IMR-90 (cell line): ENCODE results near the gene DOCK4. TPM values are rescaled to one million over a fixed set of nuclear protein-coding genes. Genes with fewer than 3 reads are reported as not detected.

ENCODE experiments used
- ATAC-seq: fragments of 200-7000 bp; cut with Tn5 transposase; 2 replicates; pipeline ENCODE4 v1.9.1; 2020; ENCODE audit warnings: low read depth, mild to moderate bottlenecking, moderate library complexity
- BruUV-seq: library from RNA; stranded (reverse); fragments of 400-500 nt; replicated peaks from 2 replicates; lab custom pipeline; 2021; lab: Mats Ljungman, UMichigan
- CTCF ChIA-PET: fragments of 300-600 bp; formaldehyde crosslinking; extraction: SDS; loops from one replicate; lab custom pipeline; 2021; ENCODE audit warnings: antibody characterized with exemption; lab: Yijun Ruan, JAX
- POLR2A ChIA-PET: fragments of 300-600 bp; sonication (Branson Sonifier 250); formaldehyde crosslinking; loops from one replicate; lab custom pipeline; 2022; ENCODE audit warnings: antibody characterized with exemption; ENCODE audit not compliant: unreplicated experiment; lab: Charles Lee
- DNase-seq: peaks from one replicate; pipeline ENCODE4 v3.0.0; 2013
- H2AFZ ChIP-seq: replicated peaks from 2 replicates; pipeline ENCODE3; 2013; ENCODE audit warnings: low read length, mild to moderate bottlenecking; ENCODE audit not compliant: poor library complexity
- H2AK5ac ChIP-seq: 2 replicates; pipeline ENCODE4 v1.6.1; 2013; ENCODE audit warnings: low read depth, low read length, inconsistent platforms
- H2AK9ac ChIP-seq: replicated peaks from 2 replicates; pipeline ENCODE3; 2013; ENCODE audit warnings: mild to moderate bottlenecking, low read depth, low read length, moderate library complexity; ENCODE audit not compliant: poor library complexity
- H2BK120ac ChIP-seq: 2 replicates; pipeline ENCODE4 v1.6.1; 2013; ENCODE audit warnings: low read depth, low read length, inconsistent platforms
- H2BK15ac ChIP-seq: 3 replicates; pipeline ENCODE4 v1.6.1; 2013; ENCODE audit warnings: low read depth, low read length, inconsistent platforms
- H2BK20ac ChIP-seq: 2 replicates; pipeline ENCODE4 v1.6.1; 2013; ENCODE audit warnings: low read depth, mild to moderate bottlenecking, inconsistent platforms, low read length, moderate library complexity
- H2BK5ac ChIP-seq: 2 replicates; pipeline ENCODE4 v1.6.1; 2013; ENCODE audit warnings: mild to moderate bottlenecking, low read depth, low read length, inconsistent platforms; ENCODE audit not compliant: poor library complexity, severe bottlenecking
- H3K14ac ChIP-seq: replicated peaks from 2 replicates; pipeline ENCODE4 v1.6.1; 2013; ENCODE audit warnings: low read depth, low read length, inconsistent platforms
- H3K18ac ChIP-seq: 2 replicates; pipeline ENCODE4 v1.6.1; 2013; ENCODE audit warnings: low read depth, low read length, control low read depth
- H3K23ac ChIP-seq: 2 replicates; pipeline ENCODE4 v1.6.1; 2013; ENCODE audit warnings: low read depth, low read length, inconsistent platforms
- H3K27ac ChIP-seq: 2 replicates; pipeline ENCODE4 v1.5.1; 2013; ENCODE audit warnings: mild to moderate bottlenecking, control low read depth, low read length; ENCODE audit not compliant: insufficient read depth
- H3K27me3 ChIP-seq: 2 replicates; pipeline ENCODE4 v1.6.1; 2013; ENCODE audit warnings: low read length; ENCODE audit not compliant: control insufficient read depth, insufficient read depth
- H3K36me3 ChIP-seq: 2 replicates; pipeline ENCODE4 v1.6.1; 2013; ENCODE audit warnings: low read length, mixed read lengths; ENCODE audit not compliant: control insufficient read depth, insufficient read depth
- H3K4ac ChIP-seq: 2 replicates; pipeline ENCODE4 v1.6.1; 2013; ENCODE audit warnings: low read depth, low read length, inconsistent platforms
- H3K4me1 ChIP-seq: 2 replicates; pipeline ENCODE4 v1.6.1; 2013; ENCODE audit warnings: low read length, mixed read lengths; ENCODE audit not compliant: control insufficient read depth, insufficient read depth
- H3K4me2 ChIP-seq: 2 replicates; pipeline ENCODE4 v1.6.1; 2013; ENCODE audit warnings: low read depth, mild to moderate bottlenecking, control low read depth, low read length, moderate library complexity
- H3K4me3 ChIP-seq: 2 replicates; pipeline ENCODE4 v1.5.1; 2013; ENCODE audit warnings: low read depth, mild to moderate bottlenecking, control low read depth, low read length, moderate library complexity; ENCODE audit not compliant: insufficient read depth
- H3K56ac ChIP-seq: 2 replicates; pipeline ENCODE4 v1.6.1; 2013; ENCODE audit warnings: low read length, inconsistent platforms; ENCODE audit not compliant: insufficient read depth; ENCODE audit errors: extremely low read depth
- H3K79me1 ChIP-seq, 2 experiments: 2 replicates each; pipeline ENCODE4 v1.6.1; 2013; ENCODE audit warnings: low read length in 2 of 2, inconsistent platforms in 1 of 2, low read depth in 1 of 2
- H3K9ac ChIP-seq: 2 replicates; pipeline ENCODE4 v1.6.1; 2013; ENCODE audit warnings: low read depth, low read length, control low read depth
- H3K9me1 ChIP-seq: 2 replicates; pipeline ENCODE4 v1.6.1; 2013; ENCODE audit warnings: low read length, inconsistent platforms; ENCODE audit not compliant: insufficient read depth
- H3K9me3 ChIP-seq: 2 replicates; pipeline ENCODE4 v1.6.1; 2013; ENCODE audit warnings: low read length; ENCODE audit not compliant: control insufficient read depth, insufficient read depth
- H4K20me1 ChIP-seq: 2 replicates; pipeline ENCODE4 v1.6.1; 2013; ENCODE audit warnings: low read length, inconsistent platforms; ENCODE audit not compliant: insufficient read depth
- H4K5ac ChIP-seq: 2 replicates; pipeline ENCODE4 v1.6.1; 2013; ENCODE audit warnings: mild to moderate bottlenecking, low read depth, low read length, control low read depth
- H4K8ac ChIP-seq, 2 experiments: 2 replicates each; pipeline ENCODE4 v1.6.1; 2013; ENCODE audit warnings: low read depth in 2 of 2, low read length in 2 of 2, control low read depth in 1 of 2, inconsistent platforms in 1 of 2
- H4K91ac ChIP-seq: 2 replicates; pipeline ENCODE4 v1.6.1; 2013; ENCODE audit warnings: low read depth, low read length, inconsistent platforms; ENCODE audit not compliant: insufficient read depth
- BHLHE40 ChIP-seq: fragments of 150-350 bp; IDR thresholded peaks from 2 replicates; pipeline ENCODE4 v1.6.1; 2016; ENCODE audit warnings: mild to moderate bottlenecking, low read depth, low read length
- CEBPB ChIP-seq: IDR thresholded peaks from 2 replicates; pipeline ENCODE4 v1.6.1; 2012; ENCODE audit warnings: low read depth, low read length, improper control_type of control experiment
- CHD1 ChIP-seq: IDR thresholded peaks from 2 replicates; pipeline ENCODE4 v1.6.1; 2012; ENCODE audit warnings: low read depth, low read length, improper control_type of control experiment
- CTCF ChIP-seq: conservative IDR thresholded peaks from 2 replicates; pipeline ENCODE4 v1.5.1; 2012; ENCODE audit warnings: mild to moderate bottlenecking, low read depth, low read length, improper control_type of control experiment
- ELK1 ChIP-seq: fragments of 150-350 bp; IDR thresholded peaks from 2 replicates; pipeline ENCODE4 v1.6.1; 2016; ENCODE audit warnings: low read depth, mild to moderate bottlenecking, low read length, moderate library complexity, borderline replicate concordance
- MAFK ChIP-seq: IDR thresholded peaks from 2 replicates; pipeline ENCODE4 v1.6.1; 2012; ENCODE audit warnings: low read depth, low read length, improper control_type of control experiment
- MAZ ChIP-seq: IDR thresholded peaks from 2 replicates; pipeline ENCODE4 v1.6.1; 2012; ENCODE audit warnings: low read depth, mild to moderate bottlenecking, low read length, improper control_type of control experiment, moderate library complexity, borderline replicate concordance
- MXI1 ChIP-seq: IDR thresholded peaks from 2 replicates; pipeline ENCODE4 v1.6.1; 2012; ENCODE audit warnings: low read depth, mild to moderate bottlenecking, low read length, moderate library complexity, borderline replicate concordance
- POLR2A ChIP-seq: IDR thresholded peaks from 2 replicates; pipeline ENCODE4 v1.6.1; 2012; ENCODE audit warnings: mild to moderate bottlenecking, low read depth, low read length
- RAD21 ChIP-seq: IDR thresholded peaks from 2 replicates; pipeline ENCODE4 v1.6.1; 2012; ENCODE audit warnings: low read length, improper control_type of control experiment
- WGBS, 2 experiments: methylation state at CpG; one replicate each; pipeline versions ENCODE4 v1.1.5 to v1.1.7; 2013; ENCODE audit warnings: missing lambda C conversion rate in 2 of 2; ENCODE audit not compliant: insufficient read length in 1 of 2; ENCODE audit errors: extremely low coverage in 2 of 2; 5-methylcytosine and 5-hydroxymethylcytosine counted together
- dilution Hi-C: fragments of 300-500 bp; cut with HindIII; formaldehyde crosslinking; loops from one replicate; pipeline ENCODE4 v1.14.3; 2018; ENCODE audit warnings: low sequenced_read_pairs; ENCODE audit not compliant: unreplicated experiment
- in situ Hi-C: fragments of 300-500 bp; cut with MboI; formaldehyde crosslinking; loops from 3 replicates; pipeline ENCODE4 v1.14.3; 2019; ENCODE audit warnings: low sequenced_read_pairs, inconsistent platforms, mixed read lengths
- intact Hi-C: fragments of 100-400 bp; cut with micrococcal nuclease; formaldehyde crosslinking; loops from 2 replicates; pipeline ENCODE4 v1.10.0; 2022
- polyA plus RNA-seq, 3 experiments: library from polyadenylated mRNA; depleted of rRNA; stranded (reverse); fragments of >200 nt; gene quantifications; 2 replicates each; pipeline ENCODE4 v1.2.3, GENCODE V29; 2012; ENCODE audit warnings: low replicate concordance in 1 of 3
- total RNA-seq: library from RNA; depleted of rRNA; stranded (reverse); fragments of >200 nt; gene quantifications from 2 replicates; pipeline ENCODE4 v1.2.3, GENCODE V29; 2012

Gene DOCK4
- total and polyA plus RNA-seq, 2 of the 4 experiments (the other 2 are of a cell fraction): 4.4 to 12.2 TPM

GRCh38 chr7:112162784-112163506 lies 43.3 kb downstream of the DOCK4 start:
- H2AK5ac ChIP-seq: no peak overlapping the region
- H2BK15ac ChIP-seq: 0 out of 3 replicates have a peak overlapping the region, but pooled peaks have one; percentile 43
- H3K9ac ChIP-seq: no peak overlapping the region
- no peak overlapping the region for H3K18ac ChIP-seq
- no peak overlapping the region for H3K4me3 ChIP-seq
- H3K4me1 ChIP-seq: peaks cover 6% of the 10 kb centered on the region
- dilution Hi-C loops: no loop called here
- no peak overlapping the region for H2BK5ac ChIP-seq
- no peaks in the 10 kb centered on the region for H3K9me3 ChIP-seq
- H3K9me1 ChIP-seq: peaks cover 12% of the 10 kb centered on the region
- H3K36me3 ChIP-seq: no peaks in the 10 kb centered on the region
- no peak overlapping the region for H2AK9ac ChIP-seq
- H4K5ac ChIP-seq: no peak overlapping the region; the same call in 1 of the 2 replicates
- no peak overlapping the region for H3K56ac ChIP-seq
- DNase-seq: no peak
- H3K4ac ChIP-seq: peak overlapping the region; percentile 51; the same call in 1 of the 2 replicates
- no peaks in the 10 kb centered on the region for H3K27me3 ChIP-seq
- no peak overlapping the region for H3K23ac ChIP-seq
- no peak overlapping the region for H2BK120ac ChIP-seq
- peaks cover 8 to 21% of the 10 kb centered on the region in 2 experiments; a peak in 2 of 4 replicates for H3K79me1 ChIP-seq
- H3K4me2 ChIP-seq: no peak overlapping the region; the same call in 1 of the 2 replicates
- no peak overlapping the region for H3K27ac ChIP-seq
- peak overlapping the region; percentile 37; the same call in 1 of the 2 replicates for H3K14ac ChIP-seq
- no TSS peak for BruUV-seq
- intact Hi-C loops: loop anchor here (5.0 kb wide), 1 partner anchor 46 kb away; no protein-coding TSS in a partner anchor
- no peak overlapping the region for H2AFZ ChIP-seq
- H4K20me1 ChIP-seq: no peaks in the 10 kb centered on the region
- WGBS, 2 experiments: no CpG with 5 or more reads among the region's 6 CpGs
- in situ Hi-C loops: no loop called here
- H4K8ac ChIP-seq: no peak overlapping the region; a peak in 1 of 4 replicates
- ChIA-PET CTCF (no interaction called here), POLR2A (no interaction called here)
- no peak overlapping the region for H2BK20ac ChIP-seq
- TF ChIP-seq MXI1 (no peak), ELK1 (no peak), RAD21 (no peak), BHLHE40 (no peak), CHD1 (no peak), POLR2A (no peak), MAFK (no peak), CEBPB (no peak), MAZ (no peak), CTCF (no peak)
- no peak overlapping the region; the same call in 1 of the 2 replicates for H4K91ac ChIP-seq
- no peak for ATAC-seq
